SK-N-MC (cell line): ENCODE data around the gene HIPK4.

Experiments
- EZH2 ChIP-seq: fragments of 200-600 bp; sonication (generic); IDR thresholded peaks from one replicate; pipeline ENCODE4 v1.6.1; 2017; ENCODE audit warnings: antibody characterized with exemption
- FOXP2 ChIP-seq: optimal IDR thresholded peaks from 2 replicates; pipeline ENCODE3; 2011; ENCODE audit warnings: mild to moderate bottlenecking, moderate library complexity; ENCODE audit not compliant: insufficient read depth; ENCODE audit errors: extremely low read length, control extremely low read depth
- POLR2AphosphoS5 ChIP-seq: IDR thresholded peaks from 2 replicates; pipeline ENCODE4 v1.6.1; 2012; ENCODE audit warnings: mild to moderate bottlenecking, low read depth, low read length, borderline replicate concordance

GRCh38 chr19:40416918-40417642 is 27.1 kb upstream of the HIPK4 start:
- no peak for TF ChIP-seq EZH2
- TF ChIP-seq POLR2AphosphoS5, result no peak
- no peak for TF ChIP-seq FOXP2
